Mesodermal cell (in vitro differentiated cells): ENCODE measurements around the gene SYNJ1.
A peak's percentile ranks its signal among the peaks of the same experiment; 100 is the strongest.
"Not testable (repeated sequence)": the region's sequence is repeated elsewhere in the genome, so short reads cannot be mapped to it uniquely, and the experiment has no call there.

Source experiments
- H3K27ac ChIP-seq: 2 replicates; pipeline ENCODE4 v1.7.0; 2013; ENCODE audit warnings: mild to moderate bottlenecking, low read depth, low read length, moderate library complexity; ENCODE audit not compliant: severe bottlenecking
- H3K36me3 ChIP-seq: 2 replicates; pipeline ENCODE4 v1.7.1; 2013; ENCODE audit warnings: mild to moderate bottlenecking, low read length, moderate library complexity; ENCODE audit not compliant: control insufficient read depth, insufficient read depth
- H3K4me1 ChIP-seq: one replicate; pipeline ENCODE4 v1.7.1; 2013; ENCODE audit warnings: mild to moderate bottlenecking, low read length; ENCODE audit not compliant: insufficient read depth, control insufficient read depth, poor library complexity, severe bottlenecking
- H3K4me3 ChIP-seq: 2 replicates; pipeline ENCODE4 v1.7.0; 2013; ENCODE audit warnings: low read length, control low read depth, mild to moderate bottlenecking; ENCODE audit not compliant: insufficient read depth, poor library complexity, severe bottlenecking; ENCODE audit errors: extremely low read depth
- H3K9me3 ChIP-seq: 2 replicates; pipeline ENCODE4 v1.7.1; 2013; ENCODE audit warnings: mild to moderate bottlenecking, low read length, moderate library complexity; ENCODE audit not compliant: control insufficient read depth
- WGBS, 2 experiments: methylation state at CpG; one replicate each; pipeline ENCODE4 v1.1.5; 2013; ENCODE audit warnings: missing lambda C conversion rate in 2 of 2; ENCODE audit not compliant: insufficient coverage in 2 of 2; 5-methylcytosine and 5-hydroxymethylcytosine counted together

The SYNJ1 gene

DNA sequence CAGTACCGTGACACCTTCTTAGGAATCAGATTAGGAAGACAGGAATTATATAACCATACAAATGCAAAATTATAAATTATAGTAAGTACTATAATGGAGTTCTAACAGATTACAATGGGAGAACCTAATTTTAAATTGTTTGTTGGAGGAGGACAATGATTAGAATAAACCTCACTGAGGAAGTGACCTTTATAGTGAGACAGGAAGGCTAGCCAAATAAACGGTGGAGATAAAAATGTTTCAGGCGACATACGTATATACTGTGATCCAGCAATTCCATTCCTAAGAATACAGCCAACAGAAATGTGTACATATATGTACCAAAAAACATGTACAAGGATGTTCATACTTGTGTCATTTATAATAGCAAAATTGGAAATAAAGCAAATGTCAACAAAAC lies 15.2 kb downstream of the SYNJ1 start:
- no CpG with 5 or more reads among the region's 4 CpGs for WGBS, 2 experiments
- Histone ChIP-seq H3K9me3 (no peaks in the 10 kb centered on the region), H3K27ac (no peak overlapping the region), H3K4me3 (no peak overlapping the region), H3K36me3 (no peaks in the 10 kb centered on the region), H3K4me1 (no peaks in the 10 kb centered on the region)

DNA sequence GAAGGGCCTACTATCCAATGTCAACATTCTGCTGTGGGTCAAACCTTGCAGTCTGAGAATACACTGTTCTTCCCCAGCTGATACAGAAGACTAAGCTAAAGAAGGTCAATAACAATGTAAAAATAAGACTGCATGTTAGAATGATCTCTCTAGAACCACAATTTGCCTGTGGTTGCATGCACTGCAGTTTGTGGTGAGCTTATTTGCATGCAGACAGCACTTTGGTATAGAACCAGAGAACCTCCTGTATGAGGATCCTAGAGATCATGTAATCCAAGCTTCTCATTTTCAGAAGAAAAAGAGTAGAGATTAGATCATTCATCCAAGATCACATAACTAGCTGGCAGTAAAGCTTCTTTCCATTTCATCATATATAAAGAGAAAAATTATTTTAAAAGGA lies 15.8 kb downstream of the SYNJ1 start:
- Histone ChIP-seq H3K9me3 (no peaks in the 10 kb centered on the region), H3K27ac (no peak overlapping the region), H3K4me3 (no peak overlapping the region), H3K36me3 (no peaks in the 10 kb centered on the region), H3K4me1 (no peaks in the 10 kb centered on the region)

DNA sequence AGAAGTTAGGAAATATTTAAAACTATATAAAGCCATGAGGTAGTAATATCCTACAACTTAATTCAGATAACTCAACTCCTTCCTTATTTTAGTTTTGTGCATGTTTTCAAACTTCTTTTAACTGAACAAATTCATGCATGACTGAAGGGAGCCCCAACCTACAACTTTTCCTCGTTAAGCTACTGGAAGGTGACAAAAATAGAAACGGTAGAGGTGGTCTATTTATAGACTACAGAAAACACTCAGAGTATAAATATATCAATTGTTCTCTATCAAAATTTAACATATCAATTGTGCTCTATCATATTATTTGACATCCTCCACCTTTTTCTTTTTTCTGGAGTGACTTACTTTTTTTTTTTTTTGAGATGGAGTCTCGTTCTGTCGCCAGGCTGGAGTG lies 16.8 kb downstream of the SYNJ1 start:
- H3K4me1 ChIP-seq: no peaks in the 10 kb centered on the region
- no peak overlapping the region for H3K27ac ChIP-seq
- no peaks in the 10 kb centered on the region for H3K36me3 ChIP-seq
- no peak overlapping the region for H3K4me3 ChIP-seq
- WGBS, 2 experiments: no CpG with 5 or more reads among the region's 4 CpGs
- no peaks in the 10 kb centered on the region for H3K9me3 ChIP-seq

DNA sequence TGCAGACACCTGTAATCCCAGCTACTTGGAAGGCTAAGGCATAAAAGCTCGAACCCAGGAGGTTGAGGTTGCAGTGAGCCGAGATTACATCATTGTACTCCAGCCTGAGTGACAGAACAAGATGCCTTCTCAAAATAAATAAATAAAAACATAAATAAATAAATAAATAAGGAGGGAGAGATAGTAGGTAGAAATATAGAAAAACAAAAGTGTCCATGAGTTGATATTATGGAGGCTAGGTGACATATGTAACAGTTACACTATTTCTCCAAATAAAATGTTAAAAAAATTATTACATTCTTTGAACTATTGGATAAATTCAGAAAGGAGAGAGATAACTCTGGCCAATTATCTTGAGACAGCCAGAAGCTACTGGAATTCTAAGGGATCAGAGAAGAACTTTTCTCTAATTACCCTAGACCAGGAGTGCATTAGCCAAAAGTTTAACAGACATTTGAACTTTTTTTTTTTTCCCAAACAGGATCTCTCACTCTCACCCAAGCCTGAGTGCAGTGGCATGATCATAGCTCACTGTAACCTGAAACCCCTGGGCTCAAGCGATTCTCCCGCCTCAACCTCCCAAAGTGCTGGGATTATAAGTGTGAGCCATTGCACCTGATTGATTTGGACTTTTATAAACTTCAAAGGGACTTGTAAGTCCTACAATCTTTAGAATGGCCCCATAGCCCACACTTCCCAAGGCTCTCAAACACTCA lies 17.6 kb downstream of the SYNJ1 start:
- Histone ChIP-seq H3K4me3 (no peak overlapping the region), H3K9me3 (no peaks in the 10 kb centered on the region), H3K4me1 (no peaks in the 10 kb centered on the region), H3K27ac (no peak overlapping the region), H3K36me3 (no peaks in the 10 kb centered on the region)
- 46 to 100% methylated on average over 1 to 2 of the region's 4 CpGs for WGBS, 2 experiments

DNA sequence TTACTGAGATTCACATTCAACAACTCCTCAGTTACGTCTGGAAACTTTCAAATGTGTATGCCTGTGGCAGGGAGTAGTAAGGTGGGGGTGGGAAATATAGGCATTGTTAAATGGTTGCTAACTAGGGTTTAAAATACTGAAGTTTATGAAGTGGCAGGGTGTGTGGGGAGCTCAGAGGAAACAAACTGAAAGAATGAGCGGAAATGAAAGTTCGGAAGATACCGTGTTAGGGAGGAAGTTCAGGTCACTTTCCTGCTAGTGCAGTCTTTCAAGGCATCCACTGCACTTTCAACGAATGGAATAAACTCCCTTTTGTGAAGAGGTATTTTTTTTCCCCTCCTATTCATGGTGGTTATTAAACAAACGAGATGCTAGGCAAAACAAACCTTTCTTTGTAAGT lies 19.7 kb downstream of the SYNJ1 start:
- Histone ChIP-seq H3K27ac (no peak overlapping the region), H3K36me3 (no peaks in the 10 kb centered on the region), H3K9me3 (no peaks in the 10 kb centered on the region), H3K4me1 (peaks cover 2% of the 10 kb centered on the region), H3K4me3 (no peak overlapping the region)
- 100% methylated on average over 4 of the region's 6 CpGs for WGBS, 2 experiments

DNA sequence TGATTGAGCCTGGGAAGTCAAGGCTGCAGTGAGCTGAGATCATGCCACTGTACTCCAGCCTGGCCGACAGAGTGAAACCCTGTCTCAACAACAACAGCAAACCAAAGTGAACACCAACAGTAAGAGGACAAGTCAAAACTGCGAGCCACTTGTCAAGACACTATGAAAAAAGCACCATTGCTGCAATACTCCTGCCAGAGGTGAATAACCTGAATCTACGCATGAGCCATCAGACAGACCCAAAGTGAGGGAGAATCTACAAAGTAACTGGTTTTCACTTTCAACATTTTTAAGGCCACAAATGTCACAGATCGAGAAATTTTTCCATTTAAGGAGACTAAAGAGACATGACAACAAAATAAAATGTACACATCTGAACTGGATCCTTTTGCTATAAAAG lies 21.9 kb downstream of the SYNJ1 start:
- no peak overlapping the region for H3K4me3 ChIP-seq
- H3K4me1 ChIP-seq: peaks cover 6% of the 10 kb centered on the region
- H3K36me3 ChIP-seq: no peaks in the 10 kb centered on the region
- H3K27ac ChIP-seq: peak overlapping the region; percentile 52
- 95 to 100% methylated on average over 3 of the region's 4 CpGs for WGBS, 2 experiments
- H3K9me3 ChIP-seq: no peaks in the 10 kb centered on the region

DNA sequence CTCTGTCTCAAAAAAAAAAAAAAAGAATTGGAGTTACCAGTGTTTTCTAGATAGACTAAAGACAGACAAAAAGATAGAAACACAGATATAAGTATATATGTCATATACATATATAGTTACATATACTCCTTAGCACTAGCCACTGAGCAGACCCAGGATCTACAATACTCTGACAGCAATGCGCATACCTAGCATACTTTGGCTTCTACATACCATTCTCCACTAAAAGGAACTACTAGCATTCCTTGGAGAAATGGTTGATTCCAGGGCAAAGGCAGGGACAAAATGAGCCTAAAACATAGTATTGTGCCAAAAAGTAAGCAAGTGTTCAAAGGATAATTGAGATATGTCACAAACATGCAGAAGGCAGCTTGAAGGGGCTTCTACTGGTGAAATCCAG lies 22.7 kb downstream of the SYNJ1 start:
- 75% methylated on average over 1 of the region's 1 CpG; no CpG with 5 or more reads in 1 of the 2 experiments for WGBS, 2 experiments
- Histone ChIP-seq H3K27ac (peak overlapping the region; percentile 52), H3K4me3 (no peak overlapping the region), H3K9me3 (no peaks in the 10 kb centered on the region), H3K4me1 (peaks cover 6% of the 10 kb centered on the region), H3K36me3 (no peaks in the 10 kb centered on the region)

DNA sequence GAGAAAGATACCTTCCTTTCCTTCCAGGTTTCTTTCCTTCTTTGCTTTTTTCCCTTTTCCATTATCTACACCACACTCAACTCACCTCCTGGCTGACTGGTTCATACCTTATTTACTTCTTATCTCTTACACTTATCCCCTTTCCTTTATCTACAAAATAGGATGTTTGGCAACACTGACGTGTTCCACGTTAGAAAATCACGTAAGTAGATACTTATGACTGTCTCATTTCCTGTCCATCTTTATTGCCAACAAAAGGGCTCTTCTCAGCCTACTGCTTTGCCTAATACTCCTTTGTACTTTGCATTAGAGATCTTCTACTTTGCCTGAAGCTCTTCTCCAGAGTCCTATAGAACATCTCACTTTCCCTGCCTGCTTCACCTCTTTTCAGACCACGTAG lies 25.1 kb downstream of the SYNJ1 start:
- H3K9me3 ChIP-seq: no peaks in the 10 kb centered on the region
- WGBS, 2 experiments: 68 to 76% methylated on average over 4 of the region's 4 CpGs
- no peak overlapping the region for H3K4me3 ChIP-seq
- H3K4me1 ChIP-seq: peaks cover 14% of the 10 kb centered on the region
- peak overlapping the region; percentile 65 for H3K27ac ChIP-seq
- H3K36me3 ChIP-seq: no peaks in the 10 kb centered on the region

DNA sequence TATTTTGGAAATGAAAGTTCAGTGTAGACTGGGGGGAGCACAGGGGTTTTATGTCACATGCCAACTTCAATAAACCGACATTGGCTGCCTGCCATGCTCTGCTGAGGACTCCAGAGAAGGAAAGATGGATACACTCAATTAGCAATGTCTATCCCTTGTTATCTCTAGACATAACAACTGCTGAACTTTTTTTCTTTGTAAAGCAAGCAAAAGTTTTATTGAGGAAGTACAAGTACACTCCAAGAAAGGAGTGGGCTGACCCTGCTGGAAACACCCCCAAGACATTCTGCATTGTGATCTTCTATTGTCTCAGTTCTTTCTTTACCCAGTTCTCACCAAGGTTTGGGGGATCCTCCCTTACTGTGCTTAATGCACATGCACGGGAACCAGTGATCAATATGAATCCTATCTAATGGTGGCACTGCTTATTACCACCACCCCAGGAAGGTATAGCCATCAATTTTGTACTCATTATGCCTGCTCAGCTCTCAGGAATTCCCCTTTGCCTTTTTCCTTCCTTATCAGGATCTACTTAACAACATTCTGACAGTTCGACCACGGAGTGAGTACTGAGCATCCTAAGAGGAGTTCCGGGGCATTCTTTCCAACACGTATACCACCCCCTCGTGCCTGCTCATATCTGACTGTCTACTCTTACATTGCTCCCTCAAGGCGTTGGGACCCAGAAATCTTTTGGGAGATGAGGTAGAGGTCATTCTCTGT lies 28.7 kb downstream of the SYNJ1 start:
- H3K27ac ChIP-seq: no peak overlapping the region
- 83 to 93% methylated on average over 3 to 4 of the region's 8 CpGs for WGBS, 2 experiments
- H3K36me3 ChIP-seq: no peaks in the 10 kb centered on the region
- H3K4me1 ChIP-seq: peaks cover 14% of the 10 kb centered on the region
- no peaks in the 10 kb centered on the region for H3K9me3 ChIP-seq
- H3K4me3 ChIP-seq: no peak overlapping the region

DNA sequence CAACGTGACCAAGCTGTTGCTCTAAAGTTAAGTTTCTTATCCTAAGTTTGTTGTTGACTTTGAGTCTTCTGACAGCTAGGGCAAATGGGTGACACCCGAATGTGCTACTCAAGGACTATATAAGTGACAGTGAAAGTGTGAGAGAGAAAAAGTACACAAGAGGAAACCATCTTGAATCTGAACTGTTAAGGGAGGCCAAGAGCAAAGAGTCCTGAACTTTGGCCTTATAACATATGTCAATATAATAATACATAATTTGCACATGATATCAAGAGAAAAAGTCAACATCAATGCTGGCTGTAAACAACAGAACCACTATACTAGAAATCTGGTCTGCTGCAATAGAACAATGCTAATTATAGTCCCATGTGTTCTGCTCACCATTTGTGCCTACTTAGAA lies 29.5 kb downstream of the SYNJ1 start:
- Histone ChIP-seq H3K36me3 (no peaks in the 10 kb centered on the region), H3K4me1 (peaks cover 14% of the 10 kb centered on the region), H3K9me3 (no peaks in the 10 kb centered on the region), H3K4me3 (no peak overlapping the region), H3K27ac (no peak overlapping the region)
- 92 to 100% methylated on average over 1 to 2 of the region's 2 CpGs for WGBS, 2 experiments

DNA sequence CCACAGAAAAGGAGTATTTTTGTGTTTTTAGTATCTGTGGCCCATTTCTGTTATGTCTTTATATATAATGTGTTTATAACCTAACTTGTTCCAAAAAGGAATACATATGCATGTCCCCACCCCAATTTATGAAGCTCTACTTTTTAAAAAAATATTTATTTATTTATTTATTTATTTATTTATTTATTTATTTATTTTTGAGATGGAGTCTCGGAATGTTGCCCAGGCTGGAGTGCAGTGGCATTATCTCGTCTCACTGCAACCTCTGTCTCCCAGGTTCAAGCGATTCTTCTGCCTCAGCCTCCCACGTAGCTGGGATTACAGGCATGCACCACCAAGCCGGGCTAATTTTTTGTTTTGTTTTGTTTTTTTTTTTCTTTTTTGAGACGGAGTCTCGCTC lies 32.3 kb downstream of the SYNJ1 start:
- not testable (repeated sequence) for H3K36me3 ChIP-seq, H3K4me1 ChIP-seq, H3K27ac ChIP-seq, H3K9me3 ChIP-seq, H3K4me3 ChIP-seq
- 91% methylated on average over 5 of the region's 7 CpGs; no CpG with 5 or more reads in 1 of the 2 experiments for WGBS, 2 experiments
